NCI-H2029 treated with DMSO at 0.1 percent for 48 hours (cell line): ENCODE results near the gene SENP8.

Experiments used
- DNase-seq: peaks from one replicate; lab custom pipeline; 2025; lab: John Stamatoyannopoulos, UW

Gene SENP8

GRCh38 chr15:72113347-72114031 is 4.7 kb upstream of the SENP8 start:
- DNase-seq = no peak

DNA sequence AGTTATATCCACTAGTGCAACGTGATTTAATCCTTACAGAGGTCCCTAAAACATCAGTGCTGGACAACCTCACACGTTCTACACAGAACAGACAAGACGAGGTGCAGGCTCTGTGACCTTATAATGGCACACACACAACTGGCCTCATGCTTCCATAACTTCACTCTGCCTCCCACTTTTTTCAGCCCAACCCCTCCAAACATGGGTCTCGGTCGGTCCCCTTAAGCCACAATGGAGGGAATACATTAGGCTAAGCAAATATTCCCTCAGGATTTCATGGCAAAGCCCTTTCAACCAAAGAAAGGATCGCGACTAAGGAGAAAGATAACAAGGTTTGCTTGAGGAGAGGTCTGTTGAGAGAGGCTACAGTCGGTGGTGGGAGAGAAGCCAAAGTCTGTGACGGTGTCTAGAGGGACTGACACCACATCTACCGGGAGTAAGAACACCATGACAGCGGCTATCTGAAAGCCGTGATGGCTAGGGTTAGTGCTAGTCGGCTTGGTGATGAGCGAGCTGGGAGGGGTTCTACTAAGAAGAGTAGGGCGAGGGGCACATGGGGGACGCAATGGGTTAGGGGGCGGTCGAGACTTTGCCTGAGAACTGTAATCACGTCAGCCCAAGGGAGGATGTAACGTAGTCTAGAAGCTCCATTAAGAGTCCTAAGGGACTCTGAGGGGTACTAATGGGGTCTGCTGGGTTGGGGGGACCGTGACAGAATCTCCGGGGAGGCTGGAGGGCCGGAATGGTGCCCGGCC is 1.3 kb upstream of the SENP8 start:
- DNase-seq = no peak

- no peak for DNase-seq
Measured at GRCh38 chr15:72117486-72118016, 652 bp upstream of the SENP8 start.

DNA sequence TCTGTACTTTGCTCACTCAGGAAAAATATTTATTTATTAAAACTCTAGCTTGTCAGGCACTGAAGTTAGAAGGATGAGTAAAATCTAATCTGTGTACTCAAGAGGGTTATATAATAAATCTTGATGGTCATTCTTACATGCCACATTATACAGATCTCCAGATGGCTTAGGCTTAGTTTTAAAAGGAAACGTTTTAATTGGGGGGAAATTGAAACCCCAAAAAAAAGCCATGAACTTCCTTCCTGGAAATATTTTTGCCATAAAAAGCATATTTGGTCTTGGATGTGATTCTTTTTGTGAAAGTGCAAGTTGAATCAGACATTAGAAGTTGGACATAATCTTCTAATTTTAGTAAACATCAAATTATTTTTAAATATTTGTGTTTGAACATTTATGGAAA is 6.0 kb downstream of the SENP8 start:
- DNase-seq = no peak

- DNase-seq = no peak
Measured at GRCh38 chr15:72127724-72128322, 9.6 kb downstream of the SENP8 start.

GRCh38 chr15:72128359-72128758 is 10.2 kb downstream of the SENP8 start:
- DNase-seq = no peak

GRCh38 chr15:72130272-72130671 is 12.1 kb downstream of the SENP8 start:
- no peak for DNase-seq

DNA sequence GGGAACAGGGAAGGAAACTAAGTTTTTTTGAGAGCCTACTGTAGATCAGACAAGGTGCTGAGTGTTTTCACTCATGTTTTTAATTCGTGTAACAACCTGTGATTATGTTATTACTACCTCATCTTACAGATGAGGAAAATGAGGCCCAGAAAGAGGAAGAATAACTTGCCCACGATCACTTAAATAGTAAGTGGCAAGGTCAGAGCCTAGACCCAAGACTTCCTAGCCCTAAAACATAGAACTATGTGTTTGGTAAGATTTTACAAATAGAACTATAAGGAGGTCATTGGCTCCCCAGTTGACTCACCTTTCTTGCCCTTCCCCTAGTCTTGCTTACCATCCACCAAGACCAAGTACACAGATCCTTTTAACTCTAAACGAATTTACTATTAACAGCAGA is 13.7 kb downstream of the SENP8 start:
- DNase-seq = no peak

DNA sequence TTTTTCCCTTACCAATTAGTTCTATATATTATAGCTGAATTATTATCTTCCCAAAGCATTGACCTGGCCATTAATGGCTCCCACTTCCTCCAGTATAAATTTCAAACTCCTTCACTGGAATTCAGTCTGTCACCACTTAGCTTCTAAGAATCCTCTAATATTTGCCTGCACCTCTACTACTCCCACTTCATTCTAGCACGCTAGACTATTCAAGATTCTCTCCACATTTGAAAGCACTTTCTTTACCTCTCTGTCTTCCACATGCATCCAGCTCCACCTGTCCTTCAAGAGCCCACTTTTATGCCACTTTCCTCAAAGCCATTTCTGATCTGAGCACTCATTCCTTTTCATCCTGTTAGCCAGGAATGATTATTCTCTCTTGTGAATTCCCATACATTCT is 15.0 kb downstream of the SENP8 start:
- no peak for DNase-seq

- no peak for DNase-seq
Measured at GRCh38 chr15:72135719-72136118, 17.5 kb downstream of the SENP8 start.

- DNase-seq = peak; percentile 38
Measured at GRCh38 chr15:72136170-72137051, 18.2 kb downstream of the SENP8 start.

DNA sequence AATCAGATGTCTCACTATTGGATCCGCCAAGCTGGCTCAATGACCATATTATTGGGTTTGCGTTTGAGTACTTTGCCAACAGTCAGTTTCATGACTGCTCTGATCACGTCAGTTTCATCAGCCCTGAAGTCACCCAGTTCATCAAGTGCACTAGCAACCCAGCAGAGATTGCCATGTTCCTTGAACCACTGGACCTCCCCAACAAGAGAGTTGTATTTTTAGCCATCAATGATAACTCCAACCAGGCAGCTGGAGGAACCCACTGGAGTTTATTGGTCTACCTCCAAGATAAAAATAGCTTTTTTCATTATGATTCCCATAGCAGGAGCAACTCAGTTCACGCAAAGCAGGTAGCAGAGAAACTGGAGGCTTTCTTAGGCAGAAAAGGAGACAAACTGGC is 21.5 kb downstream of the SENP8 start:
- no peak for DNase-seq

GRCh38 chr15:72140088-72140487 is 21.9 kb downstream of the SENP8 start:
- no peak for DNase-seq

DNA sequence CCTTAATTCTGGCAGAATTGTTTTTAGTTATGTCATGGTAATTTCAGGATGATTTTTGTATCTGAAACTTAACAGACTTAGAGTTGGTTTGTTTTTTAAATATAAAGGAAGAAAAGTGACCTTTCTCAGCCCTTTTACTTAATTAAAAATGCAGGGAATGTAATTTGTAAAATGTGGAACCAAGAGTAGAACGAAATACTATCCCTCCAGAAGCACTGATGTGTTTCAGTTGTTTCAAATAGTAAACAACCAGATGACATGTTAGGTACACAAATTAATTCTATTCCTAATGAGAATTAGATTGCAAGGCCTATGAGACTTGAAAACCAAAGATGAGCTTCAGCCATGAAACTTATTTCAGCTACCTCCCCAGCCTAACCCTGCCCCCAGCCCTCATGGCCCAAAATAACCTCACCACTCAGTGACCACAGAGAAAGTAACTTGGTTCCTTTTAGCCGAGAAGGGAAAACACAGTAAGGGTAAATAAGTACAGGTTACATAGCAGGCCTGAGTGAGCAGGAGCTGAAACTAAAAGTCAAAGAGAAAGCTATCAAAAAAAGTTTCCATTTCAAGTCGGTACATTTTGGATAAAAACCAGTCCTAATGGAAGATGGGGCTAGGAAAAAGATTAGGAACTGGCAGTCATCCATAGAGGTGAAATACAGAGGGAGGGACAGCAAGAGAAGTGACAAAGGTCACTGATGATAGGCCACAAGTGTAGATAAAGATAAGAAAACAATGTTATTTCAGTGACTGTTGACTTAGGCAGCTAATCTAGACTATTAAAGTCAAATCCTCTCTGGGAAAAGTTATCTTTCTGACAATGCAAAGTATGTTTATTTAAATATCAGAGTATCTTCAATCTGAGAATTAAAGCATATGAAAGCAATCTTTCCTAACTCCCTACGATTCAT is 23.2 kb downstream of the SENP8 start:
- DNase-seq = no peak

DNA sequence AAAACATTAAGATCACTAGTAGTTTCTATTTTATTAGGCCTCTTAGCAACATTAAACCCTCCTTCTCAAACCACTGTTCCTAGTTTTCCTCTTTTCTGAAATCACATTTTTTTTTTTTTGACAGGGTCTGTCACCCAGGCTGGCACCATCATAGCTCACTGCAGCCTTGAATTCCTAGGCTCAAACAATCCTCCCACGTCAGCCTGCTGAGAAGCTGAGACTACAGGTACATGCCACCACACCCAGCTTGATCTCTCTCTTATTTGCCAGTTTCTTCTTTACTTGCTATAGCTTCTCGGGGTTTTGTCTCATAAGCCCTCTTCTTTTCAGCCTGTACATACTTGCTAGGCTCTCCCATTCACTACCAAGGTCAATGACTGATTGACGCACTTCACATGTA is 28.0 kb downstream of the SENP8 start:
- no peak for DNase-seq

DNA sequence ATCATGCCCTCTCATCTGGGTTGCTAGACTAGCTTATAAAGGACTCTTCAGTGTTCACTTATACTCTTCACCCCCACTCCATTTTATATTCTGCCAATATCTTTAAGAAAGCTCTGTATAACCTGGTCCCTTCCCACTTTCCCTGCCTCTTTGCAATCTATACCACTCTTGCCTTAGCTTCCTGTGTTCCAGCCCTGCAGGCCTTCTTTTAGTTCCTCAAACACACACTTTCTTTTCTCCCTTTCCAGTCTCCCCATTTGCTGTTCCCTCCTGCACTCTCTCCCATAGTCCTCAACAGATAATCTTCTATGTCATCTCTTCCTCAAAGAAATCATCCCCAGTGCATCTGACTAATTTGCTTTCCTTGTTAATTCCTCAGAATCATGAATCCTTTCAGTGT is 28.7 kb downstream of the SENP8 start:
- DNase-seq = no peak

DNA sequence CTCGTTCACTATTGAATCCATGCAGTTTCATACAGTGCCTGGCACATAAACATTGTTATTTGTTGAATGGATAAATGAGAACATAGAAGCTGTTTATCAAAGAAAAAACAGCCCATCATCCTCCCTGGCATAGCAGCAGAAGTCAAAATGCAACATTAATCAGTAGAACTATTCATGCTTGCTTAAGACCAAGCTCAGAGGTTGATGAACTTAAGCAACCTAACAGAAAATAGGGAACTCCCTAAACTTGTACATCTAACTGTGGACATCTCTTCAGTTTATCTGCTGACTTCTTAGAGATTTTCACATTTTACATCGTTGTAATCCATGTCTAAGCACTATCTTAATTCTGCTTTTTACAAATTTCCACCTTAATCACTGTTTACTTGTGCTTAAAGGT is 29.2 kb downstream of the SENP8 start:
- no peak for DNase-seq

DNA sequence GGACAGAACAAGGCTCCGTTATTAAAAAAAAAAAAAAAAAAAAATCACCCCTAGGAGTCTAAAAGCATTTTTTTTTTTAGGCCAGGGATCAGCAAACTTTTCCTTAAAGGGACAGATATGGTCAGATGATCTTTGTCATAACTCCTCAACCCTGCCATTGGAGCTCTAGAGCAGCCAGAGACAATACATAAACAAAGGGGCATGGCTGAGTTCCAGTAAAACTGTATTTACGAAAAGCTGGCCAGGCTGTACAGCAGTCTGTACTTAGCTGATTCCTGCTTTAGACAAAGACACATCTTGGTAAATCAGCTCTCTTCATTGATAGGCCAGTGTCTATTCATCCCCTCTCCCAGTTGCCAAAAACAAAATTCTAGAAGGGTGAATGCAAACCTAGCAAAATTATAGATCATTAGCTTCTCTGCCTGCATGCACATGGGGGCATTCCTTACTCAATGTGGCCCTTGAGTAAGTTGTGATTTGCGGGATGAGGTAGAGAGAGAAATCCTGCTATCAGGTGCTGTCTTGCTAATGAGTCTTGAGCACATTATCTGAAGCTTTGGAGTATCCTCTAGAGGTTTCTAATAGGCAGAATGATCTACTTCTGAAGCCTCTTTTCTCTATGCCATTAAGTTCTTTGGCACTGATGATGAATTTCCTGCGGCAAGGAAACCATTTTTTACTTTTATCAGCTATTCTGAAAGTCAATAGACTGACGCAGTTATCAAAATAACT is 35.2 kb downstream of the SENP8 start:
- peak; percentile 27 for DNase-seq

DNA sequence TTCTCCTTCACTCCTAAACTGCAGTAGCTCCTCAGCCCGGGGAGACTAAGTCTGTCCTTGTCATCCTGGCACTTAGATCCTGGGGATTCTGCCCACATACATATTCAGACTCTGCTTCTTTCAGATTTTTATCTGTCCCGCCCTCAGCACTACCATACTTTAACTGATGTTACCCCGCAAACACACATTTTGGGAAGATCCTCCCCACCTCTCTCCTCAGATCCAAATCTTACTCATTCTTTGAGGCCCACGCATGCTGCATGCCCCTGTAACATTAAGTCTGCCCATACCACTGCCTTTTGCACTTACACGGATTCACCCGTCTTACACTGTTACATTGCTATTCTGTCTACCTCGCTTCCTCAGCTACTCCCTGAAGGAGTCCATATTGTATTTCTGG is 36.1 kb downstream of the SENP8 start:
- DNase-seq = no peak

DNA sequence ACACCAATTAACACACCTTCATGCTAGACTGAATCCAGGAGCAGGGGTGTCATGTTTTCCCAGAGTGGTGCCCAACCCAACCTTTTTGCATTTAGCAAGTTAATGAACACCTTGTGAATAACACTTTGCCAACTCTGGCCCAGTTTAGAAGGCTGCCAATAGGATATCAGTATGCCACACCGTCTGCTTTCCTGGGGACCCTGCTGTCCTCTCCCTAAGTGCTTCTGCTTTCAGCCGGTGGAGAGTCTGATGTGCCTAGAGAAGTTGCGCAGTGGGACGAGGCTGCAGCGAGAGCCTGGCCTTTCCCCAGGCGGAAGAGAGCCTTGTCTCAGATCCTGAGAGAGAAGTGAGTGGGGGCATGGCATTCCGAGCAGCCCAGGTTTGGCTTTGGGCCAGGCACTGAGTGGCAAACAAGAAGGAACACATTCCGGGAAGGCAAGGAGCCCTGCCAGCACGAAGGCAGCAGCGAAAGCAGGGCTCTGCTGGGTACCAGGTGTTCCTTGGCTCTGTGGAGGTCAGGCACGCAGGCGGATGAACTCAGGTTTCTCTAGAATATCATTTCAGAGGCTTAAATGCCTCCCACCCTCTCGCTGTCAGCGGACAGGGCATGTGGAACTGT is 36.9 kb downstream of the SENP8 start:
- DNase-seq = peak; percentile 56
